ENCODE results near the gene KLF17.

DNA sequence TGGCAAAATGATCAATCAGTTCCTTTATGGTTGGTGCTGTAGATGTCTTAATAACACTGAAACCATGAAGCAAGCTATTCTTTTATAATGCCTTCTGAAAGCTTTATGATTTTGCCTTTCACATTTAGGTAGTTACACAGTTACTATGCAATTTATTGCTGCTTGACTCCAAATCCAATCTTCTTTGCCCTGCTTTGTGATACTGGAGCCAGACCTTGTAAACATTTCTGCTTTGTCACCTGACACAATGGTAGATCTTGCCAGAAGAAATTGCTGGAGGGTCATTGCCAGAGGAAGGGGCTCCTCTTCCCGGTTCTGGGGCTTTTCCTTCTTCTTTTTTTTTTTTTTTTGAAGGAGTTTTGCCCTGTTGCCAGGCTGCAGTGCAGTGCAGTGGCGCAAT is 40.5 kb upstream of the KLF17 start:
- TF ChIP-seq POLR2A (IDR thresholded peaks at IDR 0.05): no peak
- TF ChIP-seq, protein P1, sequence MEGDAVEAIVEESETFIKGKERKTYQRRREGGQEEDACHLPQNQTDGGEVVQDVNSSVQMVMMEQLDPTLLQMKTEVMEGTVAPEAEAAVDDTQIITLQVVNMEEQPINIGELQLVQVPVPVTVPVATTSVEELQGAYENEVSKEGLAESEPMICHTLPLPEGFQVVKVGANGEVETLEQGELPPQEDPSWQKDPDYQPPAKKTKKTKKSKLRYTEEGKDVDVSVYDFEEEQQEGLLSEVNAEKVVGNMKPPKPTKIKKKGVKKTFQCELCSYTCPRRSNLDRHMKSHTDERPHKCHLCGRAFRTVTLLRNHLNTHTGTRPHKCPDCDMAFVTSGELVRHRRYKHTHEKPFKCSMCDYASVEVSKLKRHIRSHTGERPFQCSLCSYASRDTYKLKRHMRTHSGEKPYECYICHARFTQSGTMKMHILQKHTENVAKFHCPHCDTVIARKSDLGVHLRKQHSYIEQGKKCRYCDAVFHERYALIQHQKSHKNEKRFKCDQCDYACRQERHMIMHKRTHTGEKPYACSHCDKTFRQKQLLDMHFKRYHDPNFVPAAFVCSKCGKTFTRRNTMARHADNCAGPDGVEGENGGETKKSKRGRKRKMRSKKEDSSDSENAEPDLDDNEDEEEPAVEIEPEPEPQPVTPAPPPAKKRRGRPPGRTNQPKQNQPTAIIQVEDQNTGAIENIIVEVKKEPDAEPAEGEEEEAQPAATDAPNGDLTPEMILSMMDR (IDR thresholded peaks at IDR 0.05): no peak

Measured in heart left ventricle (tissue), 13 donors.